Suprapubic skin (tissue), 2 donors: Measurements from ENCODE around the gene POC1B.

Experiments used
- EP300 ChIP-seq: sonication (generic); formaldehyde crosslinking; IDR thresholded peaks from one replicate; pipeline ENCODE4 v1.6.1; 2017; ENCODE audit warnings: antibody characterized with exemption
- POLR2A ChIP-seq, 2 donors: fragments of 450-650 bp; IDR thresholded peaks; one replicate each; pipeline ENCODE4 v1.6.1; 2017; ENCODE audit warnings: antibody characterized with exemption in 2 of 2, mild to moderate bottlenecking in 2 of 2, moderate library complexity in 2 of 2

GRCh38 chr12:89499857-89500256 lies 26.0 kb downstream of the POC1B start:
- TF ChIP-seq EP300, result no peak
- TF ChIP-seq POLR2A (IDR thresholded peaks at IDR 0.05), result no peak
